ENCODE data around the gene GJC2. TPM values are rescaled to one million over a fixed set of nuclear protein-coding genes. Genes with fewer than 3 reads are reported as not detected.

Gene GJC2
- total and polyA plus RNA-seq, 4 experiments from 2014 or later: 0.61 to 0.80 TPM; not detected in 2

DNA sequence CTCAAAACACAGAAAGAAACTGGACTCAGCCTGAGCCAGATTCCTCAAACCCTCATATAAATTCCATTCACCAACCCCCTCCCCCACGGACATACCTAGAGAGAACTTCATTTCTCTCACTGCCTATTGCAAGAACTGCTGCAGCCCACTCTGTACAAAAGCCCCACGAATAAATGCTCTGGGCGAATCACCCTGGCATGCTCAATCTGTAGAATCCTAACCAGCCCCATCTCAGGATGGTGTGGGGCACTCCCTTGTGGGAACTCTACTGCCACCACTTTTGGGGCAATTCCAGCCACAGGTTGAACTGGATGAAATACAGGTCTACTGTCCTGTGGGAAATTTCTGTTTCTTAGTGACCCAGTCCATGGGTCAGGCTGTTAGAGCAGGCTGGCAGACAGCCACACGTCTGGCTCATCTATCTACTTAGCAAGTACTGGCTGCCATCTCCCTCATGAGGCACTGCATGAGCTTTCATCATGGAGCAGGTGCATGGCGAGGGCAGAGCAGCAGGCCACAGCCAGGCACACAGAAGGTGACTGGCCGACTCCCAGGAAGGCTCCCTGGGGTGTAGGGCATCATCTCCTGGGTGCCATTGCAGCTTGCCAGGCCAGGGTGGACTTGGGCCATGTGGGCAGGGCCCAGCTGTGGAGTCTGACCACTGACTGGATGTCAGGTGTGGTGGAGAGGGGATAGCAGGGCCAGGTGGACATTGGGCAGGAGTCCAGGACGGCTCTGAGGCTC is 45.0 kb upstream of the GJC2 start:
- H3K36me3 Mint-ChIP-seq: peaks cover 0 to 31% of the 10 kb centered on the region in 2 donors
- H3K9me3 ChIP-seq (ENCODE audit: control insufficient read depth in 1 of 2, low read length in 2 of 2): no peaks in the 10 kb centered on the region
- CTCF ChIA-PET (ENCODE audit: partially characterized antibody): no interaction called here
- peak overlapping the region; percentile 10 to 97 (median 83) for H3K27ac Mint-ChIP-seq
- H3K36me3 ChIP-seq (ENCODE audit: insufficient read depth, low read length): peaks cover 17% of the 10 kb centered on the region
- no peaks in the 10 kb centered on the region for H3K27me3 Mint-ChIP-seq
- POLR2A ChIA-PET (ENCODE audit: partially characterized antibody): interaction anchor here (1.4 to 3.1 kb wide), 5 partner anchors 14 to 61 kb away, joined by 4 to 13 read pairs (median 7); partner anchors contain the start of genes ARF1, GUK1 and IBA57
- intact Hi-C loops (cut with micrococcal nuclease): loop anchor here (5.0 kb wide), 1 partner anchor 1403 kb away; the partner anchor contains the start of gene NUP133
- peaks cover 0 to 9% (median 0%) of the 10 kb centered on the region in 8 donors for H3K9me3 Mint-ChIP-seq
- peak overlapping the region; percentile 59 to 94 (median 84) for H3K4me3 Mint-ChIP-seq
- no peak overlapping the region for H3K4me3 ChIP-seq (ENCODE audit: low read length in 2 of 2)
- H3K27me3 ChIP-seq (ENCODE audit: insufficient read depth, low read length): no peaks in the 10 kb centered on the region
- H3K4me1 Mint-ChIP-seq: peaks cover 10 to 65% (median 39%) of the 10 kb centered on the region in 4 donors
- peaks cover 35% of the 10 kb centered on the region for H3K4me1 ChIP-seq (ENCODE audit: insufficient read depth, low read length)
- no peak overlapping the region for H3K27ac ChIP-seq (ENCODE audit: low read depth, low read length)
- DNase-seq: no peak

DNA sequence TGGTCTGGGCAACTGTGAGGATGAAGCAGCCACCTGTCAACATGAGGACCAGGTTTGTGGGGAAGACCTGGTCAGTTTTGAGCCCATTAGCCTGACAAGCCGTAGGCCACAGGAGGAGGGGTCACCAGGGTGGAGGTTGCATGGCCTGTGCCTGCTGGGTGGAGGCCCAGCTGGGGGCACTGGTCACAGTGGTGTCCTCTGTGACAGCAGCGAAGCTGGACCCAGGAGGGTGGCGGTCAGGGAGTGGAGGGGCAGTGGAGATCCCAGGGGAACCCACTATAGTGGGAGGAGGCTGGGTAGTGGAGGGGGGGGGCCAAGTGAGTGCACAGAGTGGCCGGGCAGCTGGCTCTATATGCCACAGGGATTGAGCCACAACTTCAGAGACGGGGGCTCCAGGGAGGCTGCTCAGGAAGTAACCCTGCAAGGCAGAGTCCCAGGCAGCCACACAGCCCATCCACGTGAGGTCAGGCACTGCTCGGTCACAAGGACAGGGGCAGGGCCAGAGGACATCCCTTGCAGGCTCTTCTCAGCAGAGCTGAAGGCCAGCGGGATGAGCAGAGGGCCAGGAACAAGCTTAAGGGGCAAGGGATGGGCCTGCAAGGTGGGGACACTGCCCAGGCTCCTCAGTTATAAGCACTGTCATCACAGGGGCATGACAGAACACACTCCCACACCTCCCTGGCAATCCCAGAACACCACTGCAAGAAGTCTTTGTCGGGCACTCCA is 44.3 kb upstream of the GJC2 start:
- Mint-ChIP-seq H3K27ac (peak overlapping the region in 3 of 7 donors; percentile 37 to 93 (median 78)), H3K4me1 (peaks cover 14 to 69% (median 41%) of the 10 kb centered on the region in 4 donors), H3K4me3 (peak overlapping the region in 4 of 8 donors; percentile 7 to 94 (median 86)), H3K27me3 (no peaks in the 10 kb centered on the region), H3K9me3 (peaks cover 0 to 7% (median 0%) of the 10 kb centered on the region in 8 donors), H3K36me3 (peaks cover 0 to 29% of the 10 kb centered on the region in 2 donors)
- no peaks in the 10 kb centered on the region for H3K9me3 ChIP-seq (ENCODE audit: control insufficient read depth in 1 of 2, low read length in 2 of 2)
- no peak overlapping the region for H3K27ac ChIP-seq (ENCODE audit: low read depth, low read length)
- peaks cover 17% of the 10 kb centered on the region for H3K36me3 ChIP-seq (ENCODE audit: insufficient read depth, low read length)
- POLR2A ChIA-PET (ENCODE audit: partially characterized antibody): interaction anchor here (0.8 to 3.1 kb wide), 6 partner anchors 15 to 170 kb away, joined by 3 to 13 read pairs (median 6); partner anchors contain the start of genes ARF1, GUK1 and IBA57
- H3K4me3 ChIP-seq (ENCODE audit: low read length in 2 of 2): no peak overlapping the region
- intact Hi-C loops (cut with micrococcal nuclease): loop anchor here (5.0 kb wide), 1 partner anchor 1402 kb away; the partner anchor contains the start of gene NUP133
- no peaks in the 10 kb centered on the region for H3K27me3 ChIP-seq (ENCODE audit: insufficient read depth, low read length)
- CTCF ChIA-PET (ENCODE audit: partially characterized antibody): interaction anchor here (1.1 to 1.9 kb wide), 2 partner anchors 25 to 60 kb away, joined by 3 to 4 read pairs; partner anchors contain the start of gene IBA57
- peaks cover 41% of the 10 kb centered on the region for H3K4me1 ChIP-seq (ENCODE audit: insufficient read depth, low read length)
- no peak for DNase-seq

DNA sequence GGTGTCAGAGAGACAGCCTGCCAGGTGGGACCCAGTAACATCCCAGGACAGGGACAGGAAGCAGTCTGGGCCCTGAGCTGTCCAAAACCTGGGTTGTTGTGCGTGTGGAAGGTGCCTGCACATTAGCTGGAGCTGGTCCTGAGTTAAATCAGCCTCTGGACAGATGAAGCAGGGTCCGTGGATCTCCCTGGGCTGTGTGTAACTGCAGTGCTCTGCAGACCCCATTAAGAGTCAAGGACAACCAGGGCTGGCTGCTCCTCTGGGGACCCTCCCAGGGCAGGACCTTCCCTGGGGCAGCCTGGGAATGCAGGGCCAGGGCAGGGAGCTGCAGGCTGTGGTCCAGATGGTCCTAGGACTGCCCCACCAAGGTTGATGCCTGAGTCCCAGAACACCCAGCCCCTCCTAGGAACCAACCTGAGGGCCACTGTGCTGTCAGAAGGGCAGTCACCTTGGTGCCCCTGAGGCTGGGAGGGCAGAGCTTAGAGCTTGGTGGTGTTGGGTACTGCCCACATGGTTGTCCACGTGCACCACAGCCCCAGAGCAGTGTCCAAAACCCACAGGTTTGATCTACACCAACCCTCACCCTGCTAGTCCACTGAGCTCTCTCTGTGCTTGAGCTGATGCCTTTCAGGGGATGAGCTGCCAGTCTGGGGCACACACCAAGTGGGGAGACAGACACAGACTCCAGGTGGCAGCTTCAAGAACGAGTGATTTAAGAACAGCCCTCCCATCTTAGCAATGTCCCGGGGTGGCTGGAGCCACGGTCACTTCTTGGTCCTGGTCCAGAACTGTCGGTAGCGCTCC is 43.5 kb upstream of the GJC2 start:
- intact Hi-C loops (cut with micrococcal nuclease): loop anchor here (5.0 kb wide), 1 partner anchor 1401 kb away; the partner anchor contains the start of gene NUP133
- Histone ChIP-seq H3K4me3 (ENCODE audit: low read length in 2 of 2) (no peak overlapping the region), H3K27ac (ENCODE audit: low read depth, low read length) (no peak overlapping the region), H3K4me1 (ENCODE audit: insufficient read depth, low read length) (peaks cover 36% of the 10 kb centered on the region), H3K27me3 (ENCODE audit: insufficient read depth, low read length) (no peaks in the 10 kb centered on the region), H3K9me3 (ENCODE audit: control insufficient read depth in 1 of 2, low read length in 2 of 2) (no peaks in the 10 kb centered on the region), H3K36me3 (ENCODE audit: insufficient read depth, low read length) (peaks cover 12% of the 10 kb centered on the region)
- Mint-ChIP-seq H3K9me3 (peaks cover 0 to 7% (median 0%) of the 10 kb centered on the region in 8 donors), H3K4me3 (peak overlapping the region in 5 of 8 donors; percentile 24 to 64 (median 25)), H3K36me3 (peaks cover 0 to 29% of the 10 kb centered on the region in 2 donors), H3K27ac (peak overlapping the region in 2 of 7 donors; percentile 44 to 75), H3K27me3 (no peaks in the 10 kb centered on the region), H3K4me1 (peaks cover 14 to 65% (median 38%) of the 10 kb centered on the region in 4 donors)
- DNase-seq: no peak
- POLR2A ChIA-PET (ENCODE audit: partially characterized antibody): interaction anchor here (0.8 to 3.1 kb wide), 7 partner anchors 16 to 351 kb away, joined by 3 to 13 read pairs (median 6); partner anchors contain the start of genes ARF1, GUK1 and IBA57
- CTCF ChIA-PET (ENCODE audit: partially characterized antibody): interaction anchor here (0.9 to 1.9 kb wide), 4 partner anchors 23 to 59 kb away, joined by 3 to 4 read pairs (median 4); partner anchors contain the start of gene IBA57

DNA sequence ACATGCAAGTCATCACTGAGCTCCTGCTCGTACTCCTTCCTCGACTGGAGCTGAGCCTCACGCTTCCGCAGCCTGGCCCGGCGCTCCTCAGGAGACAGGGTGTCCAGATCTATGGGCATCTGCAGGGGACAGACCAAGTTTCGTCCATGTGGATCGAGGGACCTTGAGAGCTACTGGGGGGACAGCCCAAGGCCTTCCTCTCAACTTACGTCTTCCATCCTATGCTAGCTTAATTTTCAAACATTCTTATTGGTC is 43.0 kb upstream of the GJC2 start:
- Mint-ChIP-seq H3K36me3 (peaks cover 0 to 24% of the 10 kb centered on the region in 2 donors), H3K27me3 (no peaks in the 10 kb centered on the region), H3K9me3 (peaks cover 0 to 7% (median 0%) of the 10 kb centered on the region in 8 donors), H3K27ac (peak overlapping the region in 3 of 7 donors; percentile 22 to 75 (median 44)), H3K4me1 (peaks cover 9 to 60% (median 33%) of the 10 kb centered on the region in 4 donors), H3K4me3 (peak overlapping the region in 4 of 8 donors; percentile 24 to 49 (median 25))
- POLR2A ChIA-PET (ENCODE audit: partially characterized antibody): interaction anchor here (1.3 to 3.1 kb wide), 4 partner anchors 16 to 59 kb away, joined by 6 to 13 read pairs (median 10); partner anchors contain the start of genes ARF1, GUK1 and IBA57
- CTCF ChIA-PET (ENCODE audit: partially characterized antibody): interaction anchor here (0.9 to 1.9 kb wide), 4 partner anchors 23 to 58 kb away, joined by 3 to 4 read pairs (median 4); partner anchors contain the start of gene IBA57
- H3K36me3 ChIP-seq (ENCODE audit: insufficient read depth, low read length): peaks cover 12% of the 10 kb centered on the region
- H3K4me3 ChIP-seq (ENCODE audit: low read length in 2 of 2): no peak overlapping the region
- DNase-seq: no peak
- no peaks in the 10 kb centered on the region for H3K27me3 ChIP-seq (ENCODE audit: insufficient read depth, low read length)
- H3K4me1 ChIP-seq (ENCODE audit: insufficient read depth, low read length): peaks cover 31% of the 10 kb centered on the region
- no peak overlapping the region for H3K27ac ChIP-seq (ENCODE audit: low read depth, low read length)
- H3K9me3 ChIP-seq (ENCODE audit: control insufficient read depth in 1 of 2, low read length in 2 of 2): no peaks in the 10 kb centered on the region
- intact Hi-C loops (cut with micrococcal nuclease): loop anchor here (5.0 kb wide), 1 partner anchor 1401 kb away; the partner anchor contains the start of gene NUP133

DNA sequence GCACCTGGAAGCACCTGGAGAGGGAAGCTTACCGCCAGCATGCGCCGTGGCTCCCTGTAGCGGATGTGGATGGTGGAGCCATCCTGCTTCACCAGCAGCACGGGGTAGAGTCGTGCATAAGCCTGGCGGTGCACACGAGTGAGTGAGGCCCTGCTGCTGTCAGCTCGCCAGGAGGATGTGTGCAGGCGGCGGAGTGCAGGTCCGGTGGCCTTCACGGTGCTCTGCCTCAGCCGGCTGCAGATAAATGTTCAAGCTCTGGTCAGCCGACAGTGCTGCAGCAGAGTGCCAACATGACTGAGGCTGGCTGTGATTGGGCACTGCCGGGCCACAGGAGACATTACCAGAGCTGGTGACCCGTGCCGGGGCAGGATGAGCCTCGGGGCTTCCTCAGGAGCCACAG is 42.1 kb upstream of the GJC2 start:
- Histone ChIP-seq H3K4me1 (ENCODE audit: insufficient read depth, low read length) (peaks cover 29% of the 10 kb centered on the region), H3K27me3 (ENCODE audit: insufficient read depth, low read length) (no peaks in the 10 kb centered on the region), H3K36me3 (ENCODE audit: insufficient read depth, low read length) (peaks cover 12% of the 10 kb centered on the region), H3K9me3 (ENCODE audit: control insufficient read depth in 1 of 2, low read length in 2 of 2) (no peaks in the 10 kb centered on the region), H3K27ac (ENCODE audit: low read depth, low read length) (no peak overlapping the region), H3K4me3 (ENCODE audit: low read length in 2 of 2) (no peak overlapping the region)
- ChIA-PET CTCF (ENCODE audit: partially characterized antibody) (interaction anchor here (1.1 to 1.8 kb wide), 2 partner anchors 26 to 348 kb away, joined by 3 read pairs; no protein-coding TSS in a partner anchor), POLR2A (ENCODE audit: partially characterized antibody) (interaction anchor here (2.6 to 3.1 kb wide), 2 partner anchors 25 to 32 kb away, joined by 13 to 33 read pairs; partner anchors contain the start of genes ARF1 and GUK1)
- Mint-ChIP-seq H3K27ac (peak overlapping the region in 5 of 7 donors; percentile 70 to 98 (median 92)), H3K4me3 (peak overlapping the region; percentile 69 to 95 (median 93)), H3K9me3 (peaks cover 0 to 7% (median 0%) of the 10 kb centered on the region in 8 donors), H3K27me3 (no peaks in the 10 kb centered on the region), H3K4me1 (peaks cover 9 to 59% (median 33%) of the 10 kb centered on the region in 4 donors), H3K36me3 (peaks cover 0 to 24% of the 10 kb centered on the region in 2 donors)
- no peak for DNase-seq
- intact Hi-C loops (cut with micrococcal nuclease): loop anchor here (5.0 kb wide), 1 partner anchor 1400 kb away; the partner anchor contains the start of gene NUP133

Data from CD4-positive, alpha-beta memory T cell (primary cell).